Aorta (tissue), 5 donors: ENCODE data around the gene MPP2. TPM values are rescaled to one million over a fixed set of nuclear protein-coding genes. Genes with fewer than 3 reads are reported as not detected.
"Not testable (repeated sequence)": the region's sequence is repeated elsewhere in the genome, so short reads cannot be mapped to it uniquely, and the experiment has no call there.

Experiments used
- ATAC-seq: fragments of 200-7000 bp; cut with Tn5 transposase; one replicate; pipeline ENCODE4 v1.9.1; 2022; ENCODE audit warnings: moderate library complexity; ENCODE audit not compliant: low FRiP score
- DNase-seq, 2 donors: peaks; one replicate each; pipeline ENCODE4 v3.0.0-alpha.2; 2020
- H3K27ac ChIP-seq, 2 donors: one replicate each; pipeline ENCODE4 v1.5.1; 2013; ENCODE audit warnings: low read length in 2 of 2, mild to moderate bottlenecking in 2 of 2, moderate library complexity in 2 of 2, control low read depth in 1 of 2, inconsistent platforms in 1 of 2, low read depth in 1 of 2
- H3K27me3 ChIP-seq, 2 donors: one replicate each; pipeline ENCODE4 v1.6.1; 2013; ENCODE audit warnings: control low read depth in 1 of 2, low read length in 1 of 2, mild to moderate bottlenecking in 1 of 2, moderate library complexity in 1 of 2; ENCODE audit not compliant: insufficient read depth in 2 of 2, control insufficient read depth in 1 of 2
- H3K36me3 ChIP-seq, 2 donors: one replicate each; pipeline ENCODE4 v1.6.1; 2013; ENCODE audit warnings: control low read depth in 1 of 2, low read length in 1 of 2, mild to moderate bottlenecking in 1 of 2; ENCODE audit not compliant: insufficient read depth in 2 of 2, control insufficient read depth in 1 of 2
- H3K4me1 ChIP-seq, 2 donors: one replicate each; pipeline ENCODE4 v1.6.1; 2013; ENCODE audit warnings: low read length in 2 of 2, control low read depth in 1 of 2, mild to moderate bottlenecking in 1 of 2, moderate library complexity in 1 of 2; ENCODE audit not compliant: insufficient read depth in 2 of 2, control insufficient read depth in 1 of 2
- H3K4me3 ChIP-seq, 2 donors: one replicate each; pipeline ENCODE4 v1.5.1; 2013; ENCODE audit warnings: low read length in 2 of 2, control low read depth in 1 of 2, mild to moderate bottlenecking in 1 of 2
- H3K9me3 ChIP-seq: one replicate; pipeline ENCODE4 v1.6.1; 2013; ENCODE audit warnings: mild to moderate bottlenecking, low read length; ENCODE audit not compliant: control insufficient read depth
- WGBS, 2 donors: extraction: QIAGEN DNeasy Blood & Tissue Kit; methylation state at CpG; one replicate each; pipeline ENCODE4 v1.1.7; 2013; 5-methylcytosine and 5-hydroxymethylcytosine counted together
- intact Hi-C, 2 donors: fragments of 100-400 bp; cut with DNase I; formaldehyde crosslinking; loops; one replicate each; pipeline versions ENCODE4 v1.14.2 to v1.15.0; 2022
- polyA plus RNA-seq, 2 donors: library from polyadenylated mRNA; stranded (reverse); fragments of 200-250 nt; gene quantifications; one replicate each; pipeline ENCODE4 v1.2.3, GENCODE V29; 2013
- total RNA-seq, 2 donors: library from RNA; stranded (reverse); fragmentation: NEBNext Ultra II Directional; extraction: Animal tissue kit (Norgen Biotek cat#: 25700); gene quantifications; one replicate each; pipeline ENCODE4 v1.2.1, GENCODE V29; 2021
- donor health status: healthy with polysubstance abuse.
- donor health status: Bipolar disorder and iron deficiency.
- donor health status: DM: no; HTN: no; CAD: no.
- donor health status: DM: no; HTN: no; CAD: no.
- donor health status: DM: yes; HTN: yes; CAD: no.

MPP2 gene
- total and polyA plus RNA-seq, 4 donors, result 1.4 to 14.2 (median 8.5) TPM

DNA sequence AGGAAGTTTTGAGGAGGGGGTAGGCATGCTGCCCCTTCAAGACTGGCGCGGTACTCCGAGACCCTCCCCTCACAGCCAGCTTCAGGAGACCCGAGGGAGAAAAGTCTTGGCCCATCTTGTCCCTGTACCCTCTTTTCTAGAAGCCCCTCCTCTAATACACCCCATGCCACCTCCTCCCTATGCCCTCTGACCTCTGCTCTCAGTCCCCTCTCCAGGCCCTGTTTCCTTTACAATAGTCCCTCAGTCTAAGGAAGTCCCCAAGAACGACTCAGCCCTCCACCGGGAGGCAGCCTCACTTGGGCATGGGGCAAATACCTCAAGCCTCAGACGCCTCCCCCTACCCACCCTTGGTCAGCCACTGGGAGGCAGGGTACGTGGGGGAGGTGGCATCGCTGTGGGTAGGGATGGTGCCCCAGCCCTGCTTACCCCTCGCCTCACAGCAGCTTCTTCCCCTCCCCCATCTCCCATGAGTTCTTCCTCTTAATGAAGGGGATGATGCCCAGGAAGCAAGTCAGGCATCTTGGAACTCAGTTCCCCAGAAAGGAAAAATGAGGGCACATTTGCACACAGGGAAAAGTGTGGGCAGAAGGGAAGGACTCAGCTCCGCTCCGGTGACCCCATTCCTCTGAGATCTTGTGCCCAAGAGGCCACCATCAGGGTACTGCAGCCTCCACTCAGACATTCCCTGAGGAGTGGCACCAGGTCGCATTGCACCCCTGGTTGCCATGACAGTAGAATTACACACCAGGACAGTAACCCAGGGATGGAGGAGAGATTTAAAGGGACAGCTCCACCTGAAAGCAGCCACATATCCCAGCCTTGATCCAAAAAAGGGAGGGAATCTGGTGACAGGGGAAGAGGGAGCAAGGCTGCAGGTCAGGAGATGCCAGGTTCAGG, 6.2 kb downstream of the MPP2 start:
- intact Hi-C loops, result loop anchor here in 1 of 2 donors (10.0 kb wide), 1 partner anchor 224 kb away; the partner anchor contains the start of gene HDAC5
- Histone ChIP-seq H3K4me3 (no peak overlapping the region), H3K36me3 (no peaks in the 10 kb centered on the region)

GRCh38 chr17:43900183-43900857, 7.0 kb downstream of the MPP2 start:
- no peaks in the 10 kb centered on the region for H3K9me3 ChIP-seq
- 2% methylated on average over 30 to 31 of the region's 31 CpGs for WGBS, 2 donors
- H3K4me1 ChIP-seq, result no peaks in the 10 kb centered on the region
- H3K27ac ChIP-seq, result no peak overlapping the region
- no peak overlapping the region for H3K4me3 ChIP-seq
- intact Hi-C loops, result loop anchor here in 1 of 2 donors (10.0 kb wide), 1 partner anchor 224 kb away; the partner anchor contains the start of gene HDAC5
- ATAC-seq, result peak; percentile 92
- H3K27me3 ChIP-seq, result no peaks in the 10 kb centered on the region
- H3K36me3 ChIP-seq, result no peaks in the 10 kb centered on the region
- peak; percentile 91 to 97 for DNase-seq

More for the DNA sequence above, 6.2 kb downstream of the MPP2 start:
- WGBS, 2 donors, result 38 to 40% methylated on average over 13 of the region's 13 CpGs
- Histone ChIP-seq H3K27ac (no peak overlapping the region), H3K9me3 (no peaks in the 10 kb centered on the region), H3K27me3 (no peaks in the 10 kb centered on the region), H3K4me1 (no peaks in the 10 kb centered on the region)
- DNase-seq (no peak), ATAC-seq (no peak)

DNA sequence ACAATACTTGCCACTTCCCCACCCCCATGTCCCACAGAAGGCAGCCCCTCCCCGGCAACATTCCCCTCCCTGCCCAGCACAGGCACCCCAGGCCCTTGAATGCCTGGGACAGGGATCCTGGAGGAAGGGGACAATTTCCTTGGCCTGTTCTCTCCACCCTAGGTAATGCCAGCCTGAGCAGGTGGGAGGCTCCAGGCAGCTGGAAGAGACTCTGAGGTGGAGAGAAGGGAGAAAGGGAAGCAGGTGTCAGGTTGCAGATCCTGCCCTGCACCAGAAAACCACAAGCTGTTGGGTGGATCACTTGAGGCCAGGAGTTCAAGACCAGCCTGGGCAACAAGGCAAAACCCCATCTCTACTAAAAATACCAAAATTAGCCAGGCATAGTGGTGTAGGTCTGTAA, 8.9 kb downstream of the MPP2 start:
- Histone ChIP-seq H3K9me3 (no peaks in the 10 kb centered on the region), H3K4me3 (no peak overlapping the region), H3K27ac (no peak overlapping the region), H3K27me3 (no peaks in the 10 kb centered on the region), H3K36me3 (no peaks in the 10 kb centered on the region), H3K4me1 (no peaks in the 10 kb centered on the region)
- ATAC-seq, result no peak
- WGBS, 2 donors, result 68% methylated on average over 1 of the region's 1 CpG; no CpG with 5 or more reads in 1 of the 2 donors
- intact Hi-C loops, result no loop called here
- DNase-seq, result no peak

GRCh38 chr17:43897831-43898230, 9.5 kb downstream of the MPP2 start:
- intact Hi-C loops, result no loop called here
- no peak overlapping the region for H3K27ac ChIP-seq
- DNase-seq (no peak), ATAC-seq (no peak)
- H3K4me3 ChIP-seq, result no peak overlapping the region
- H3K9me3 ChIP-seq, result no peaks in the 10 kb centered on the region
- H3K4me1 ChIP-seq, result no peaks in the 10 kb centered on the region
- no peaks in the 10 kb centered on the region for H3K27me3 ChIP-seq
- 95 to 97% methylated on average over 3 of the region's 3 CpGs for WGBS, 2 donors
- H3K36me3 ChIP-seq, result no peaks in the 10 kb centered on the region

DNA sequence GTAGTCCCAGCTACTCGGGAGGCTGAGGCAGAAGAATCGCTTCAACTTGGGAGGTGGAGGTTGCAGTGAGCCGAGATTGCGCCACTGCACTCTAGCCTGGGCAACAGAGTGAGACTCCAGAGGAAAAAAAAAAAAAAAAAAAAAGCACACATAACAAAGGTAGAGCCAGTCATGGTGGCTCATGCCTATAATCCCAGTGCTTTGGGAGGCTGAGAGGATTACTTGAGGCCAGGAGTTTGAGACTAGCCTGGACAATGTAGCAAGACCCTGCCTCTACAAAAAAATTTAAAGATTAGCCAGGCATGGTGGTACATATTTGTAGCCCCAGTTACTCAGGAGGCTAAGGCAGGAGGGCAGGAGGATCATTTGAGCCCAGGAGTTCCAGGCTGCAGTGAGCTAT, 12.8 kb downstream of the MPP2 start:
- H3K9me3 ChIP-seq, H3K27ac ChIP-seq, H3K27me3 ChIP-seq, ATAC-seq, DNase-seq, H3K4me1 ChIP-seq, intact Hi-C loops, H3K36me3 ChIP-seq, H3K4me3 ChIP-seq: not testable (repeated sequence)
- WGBS, 2 donors, result 90 to 92% methylated on average over 4 of the region's 4 CpGs

GRCh38 chr17:43892647-43892952, 14.7 kb downstream of the MPP2 start:
- Histone ChIP-seq H3K4me3 (no peak overlapping the region), H3K36me3 (peaks cover 0 to 2% of the 10 kb centered on the region in 2 donors), H3K27me3 (no peaks in the 10 kb centered on the region), H3K4me1 (no peaks in the 10 kb centered on the region), H3K9me3 (no peaks in the 10 kb centered on the region), H3K27ac (no peak overlapping the region)
- ATAC-seq (no peak), DNase-seq (no peak)
- intact Hi-C loops, result no loop called here
- 21 to 28% methylated on average over 4 of the region's 4 CpGs for WGBS, 2 donors

DNA sequence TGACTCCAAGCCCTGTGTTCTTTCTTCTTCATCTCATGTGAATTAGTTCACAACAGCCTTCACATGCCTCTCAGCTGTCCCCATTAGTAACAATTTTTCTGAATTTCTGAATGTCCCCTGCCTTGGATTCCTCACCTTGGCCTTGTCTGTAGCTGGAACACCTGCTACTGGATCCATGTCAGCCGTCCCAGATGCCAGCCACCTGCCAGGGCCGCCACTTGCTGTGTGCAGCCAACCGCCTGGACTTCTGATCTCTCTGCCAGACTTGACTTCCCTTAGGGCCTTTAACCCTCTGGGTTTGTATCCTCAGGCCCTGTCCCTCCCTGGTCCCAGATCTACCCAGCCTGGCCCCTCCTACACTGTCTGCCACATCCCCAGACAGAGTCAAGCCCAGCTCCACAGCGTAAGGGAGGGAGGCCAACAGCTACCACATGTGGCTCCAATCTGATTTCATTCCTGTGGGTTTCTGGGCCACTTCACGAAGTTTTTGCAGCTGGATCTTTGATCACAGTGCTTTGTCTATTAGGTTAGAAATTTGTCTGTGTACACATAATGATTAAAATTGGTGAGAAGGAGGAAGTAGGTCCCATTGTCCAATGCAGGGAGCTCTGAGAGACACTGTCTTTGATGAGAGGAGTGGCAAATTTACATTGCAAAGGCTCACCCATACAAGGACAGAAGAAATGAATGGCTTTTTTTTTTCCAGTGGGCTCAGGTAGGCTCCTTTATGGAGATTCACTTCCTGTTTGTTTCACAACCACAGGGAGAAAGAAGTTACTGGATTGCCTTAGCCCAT, 15.3 kb downstream of the MPP2 start:
- H3K27me3 ChIP-seq, result no peaks in the 10 kb centered on the region
- H3K27ac ChIP-seq, result no peak overlapping the region
- intact Hi-C loops, result no loop called here
- 88 to 92% methylated on average over 5 of the region's 5 CpGs for WGBS, 2 donors
- no peaks in the 10 kb centered on the region for H3K9me3 ChIP-seq
- DNase-seq, result no peak
- peaks cover 0 to 2% of the 10 kb centered on the region in 2 donors for H3K36me3 ChIP-seq
- ATAC-seq, result no peak
- H3K4me1 ChIP-seq, result no peaks in the 10 kb centered on the region
- H3K4me3 ChIP-seq, result no peak overlapping the region

GRCh38 chr17:43890240-43890639, 17.1 kb downstream of the MPP2 start:
- H3K36me3 ChIP-seq, result peaks cover 0 to 2% of the 10 kb centered on the region in 2 donors
- no peak for ATAC-seq
- H3K4me3 ChIP-seq, result no peak overlapping the region
- no peaks in the 10 kb centered on the region for H3K4me1 ChIP-seq
- no peak overlapping the region for H3K27ac ChIP-seq
- no peaks in the 10 kb centered on the region for H3K27me3 ChIP-seq
- no peak for DNase-seq
- H3K9me3 ChIP-seq, result no peaks in the 10 kb centered on the region
- WGBS, 2 donors, result 93 to 99% methylated on average over 1 of the region's 1 CpG
- intact Hi-C loops, result no loop called here
